ENCODE data around the gene MIB2.
"Not testable (repeated sequence)": the region's sequence is repeated elsewhere in the genome, so short reads cannot be mapped to it uniquely, and the experiment has no call there.

DNA sequence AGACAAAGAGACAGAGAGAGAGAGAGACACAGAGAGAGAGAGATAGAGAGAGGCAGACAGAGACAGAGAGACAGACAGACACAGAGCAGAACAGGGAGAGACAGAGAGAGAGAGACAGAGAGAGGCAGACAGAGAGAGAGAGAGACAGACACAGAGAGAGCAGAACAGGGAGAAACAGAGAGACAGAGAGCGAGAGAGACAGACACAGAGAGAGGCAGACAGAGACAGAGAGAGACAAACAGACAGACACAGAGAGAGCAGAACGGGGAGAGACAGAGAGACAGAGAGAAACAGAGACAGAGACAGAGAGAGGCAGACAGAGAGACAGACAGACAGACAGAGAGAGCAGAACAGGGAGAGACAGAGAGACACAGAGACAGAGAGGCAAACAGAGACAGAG lies 20.0 kb upstream of the MIB2 start:
- TF ChIP-seq POLR2A (IDR thresholded peaks at IDR 0.05): not testable (repeated sequence)
- TF ChIP-seq, protein P1, sequence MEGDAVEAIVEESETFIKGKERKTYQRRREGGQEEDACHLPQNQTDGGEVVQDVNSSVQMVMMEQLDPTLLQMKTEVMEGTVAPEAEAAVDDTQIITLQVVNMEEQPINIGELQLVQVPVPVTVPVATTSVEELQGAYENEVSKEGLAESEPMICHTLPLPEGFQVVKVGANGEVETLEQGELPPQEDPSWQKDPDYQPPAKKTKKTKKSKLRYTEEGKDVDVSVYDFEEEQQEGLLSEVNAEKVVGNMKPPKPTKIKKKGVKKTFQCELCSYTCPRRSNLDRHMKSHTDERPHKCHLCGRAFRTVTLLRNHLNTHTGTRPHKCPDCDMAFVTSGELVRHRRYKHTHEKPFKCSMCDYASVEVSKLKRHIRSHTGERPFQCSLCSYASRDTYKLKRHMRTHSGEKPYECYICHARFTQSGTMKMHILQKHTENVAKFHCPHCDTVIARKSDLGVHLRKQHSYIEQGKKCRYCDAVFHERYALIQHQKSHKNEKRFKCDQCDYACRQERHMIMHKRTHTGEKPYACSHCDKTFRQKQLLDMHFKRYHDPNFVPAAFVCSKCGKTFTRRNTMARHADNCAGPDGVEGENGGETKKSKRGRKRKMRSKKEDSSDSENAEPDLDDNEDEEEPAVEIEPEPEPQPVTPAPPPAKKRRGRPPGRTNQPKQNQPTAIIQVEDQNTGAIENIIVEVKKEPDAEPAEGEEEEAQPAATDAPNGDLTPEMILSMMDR (IDR thresholded peaks at IDR 0.05): not testable (repeated sequence)

Measured in vagina (tissue), 2 donors.